Thyroid gland (tissue), 4 donors: ENCODE measurements around the gene MPIG6B.

Experiments
- CTCF ChIP-seq, 6 experiments: fragments of 200-600 bp in 3 of 6; fragments of 450-650 bp in 3 of 6; sonication (generic) in 3 of 6; IDR thresholded peaks; one replicate each; pipeline ENCODE4 v1.5.1; 2016 to 2019; ENCODE audit warnings: antibody characterized with exemption in 6 of 6, mild to moderate bottlenecking in 2 of 6, inconsistent platforms in 1 of 6, moderate library complexity in 1 of 6
- POLR2A ChIP-seq, 2 donors: fragments of 450-650 bp; IDR thresholded peaks; one replicate each; pipeline ENCODE4 v1.6.1; 2017; ENCODE audit warnings: antibody characterized with exemption in 2 of 2, mild to moderate bottlenecking in 2 of 2, moderate library complexity in 1 of 2

GRCh38 chr6:31701666-31702404 is 21.3 kb upstream of the MPIG6B start:
- TF ChIP-seq CTCF (IDR thresholded peaks at IDR 0.05), result no peak
- no peak for TF ChIP-seq POLR2A (IDR thresholded peaks at IDR 0.05)
